SK-MEL-5 (cell line): Measurements from ENCODE around the gene SRSF1. TPM values are rescaled to one million over a fixed set of nuclear protein-coding genes. Genes with fewer than 3 reads are reported as not detected.

Source experiments
- DNase-seq: peaks from one replicate; pipeline ENCODE4 v3.0.0-alpha.2; 2016; ENCODE audit warnings: low read depth, low spot score
- in situ Hi-C: cut with HindIII; loops from 2 replicates; pipeline ENCODE4 v1.10.0; 2016; ENCODE audit warnings: low sequenced_read_pairs, high pct_unique_total_duplicates, low pct_unique_long_range_greater_than_20kb
- total RNA-seq: library from RNA; depleted of rRNA; stranded (reverse); fragments of >200 nt; shearing (Covaris generic); gene quantifications from 2 replicates; pipeline ENCODE4 v1.2.3, GENCODE V29; 2014

The SRSF1 gene
- total RNA-seq, 1 experiment from 2014 or later = 275 TPM

- no peak for DNase-seq
- in situ Hi-C loops = no loop called here
Observed at GRCh38 chr17:57999010-57999495, 8.0 kb downstream of the SRSF1 start.

- in situ Hi-C loops = no loop called here
- no peak for DNase-seq
Observed at GRCh38 chr17:57997085-57997809, 9.8 kb downstream of the SRSF1 start.

GRCh38 chr17:57995076-57995956 is 11.7 kb downstream of the SRSF1 start:
- in situ Hi-C loops = no loop called here
- DNase-seq = peak; percentile 89

GRCh38 chr17:57994436-57994835 is 12.6 kb downstream of the SRSF1 start:
- in situ Hi-C loops = no loop called here
- DNase-seq = no peak

DNA sequence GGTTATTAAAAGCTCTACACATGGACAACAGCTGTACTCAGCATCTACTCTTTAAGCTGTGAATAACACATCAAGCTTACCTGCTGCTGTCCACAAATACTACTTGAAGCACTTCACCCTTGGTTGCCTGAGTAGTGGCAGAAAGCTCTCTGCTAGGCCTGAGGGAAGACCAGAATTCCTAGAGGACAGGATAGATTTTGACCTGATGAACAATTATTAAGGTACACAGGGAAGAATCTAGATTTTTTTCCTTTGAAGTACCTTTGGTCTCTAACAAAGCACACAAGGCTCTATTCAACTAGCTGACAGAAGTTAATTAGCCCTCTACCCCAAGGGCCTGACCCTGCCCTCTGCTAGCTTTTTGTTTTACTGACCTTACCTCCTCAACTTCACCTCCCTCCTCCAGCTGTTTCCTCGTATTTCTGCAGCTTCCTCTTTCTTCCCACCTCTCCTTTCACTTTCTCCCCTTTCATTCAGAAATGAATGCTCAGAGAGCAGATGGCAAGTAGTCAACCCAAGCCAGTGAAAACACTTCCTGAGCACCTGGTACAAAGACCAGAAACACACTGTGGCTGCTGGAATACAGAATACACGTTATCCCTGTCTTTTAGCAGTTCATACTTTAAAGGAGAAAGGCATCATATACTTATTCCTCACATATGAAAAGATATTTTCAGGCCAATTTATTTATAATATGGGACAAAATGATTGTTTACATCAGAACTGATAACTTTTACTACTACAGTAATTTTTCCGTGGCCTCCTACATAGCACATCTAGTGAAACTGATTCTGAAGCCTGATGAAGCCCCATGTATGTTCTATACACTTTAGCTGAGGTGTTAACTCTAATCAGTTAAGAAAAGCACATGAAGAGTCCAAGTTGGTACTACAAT is 13.3 kb downstream of the SRSF1 start:
- in situ Hi-C loops = no loop called here
- DNase-seq = no peak

DNA sequence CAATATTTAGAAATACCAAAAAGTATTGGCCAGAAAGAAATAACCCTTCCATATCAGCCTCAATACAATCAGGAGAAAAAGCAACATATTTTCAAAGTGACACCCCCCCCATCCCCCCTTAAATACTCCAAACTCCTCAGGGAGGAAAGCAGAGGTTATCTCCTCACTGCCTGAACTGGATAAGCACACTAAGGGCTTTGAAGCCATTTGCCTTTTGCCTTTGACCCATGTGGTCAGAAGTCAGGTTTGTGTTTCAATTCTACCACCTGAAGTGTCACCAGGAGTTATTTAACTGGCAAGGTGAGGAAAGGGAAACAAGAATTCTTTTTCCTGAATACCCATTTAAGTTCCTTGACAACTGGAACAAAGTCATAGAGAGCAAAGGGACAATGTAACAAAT is 15.5 kb downstream of the SRSF1 start:
- in situ Hi-C loops = no loop called here

GRCh38 chr17:57990037-57990436 is 17.0 kb downstream of the SRSF1 start:
- in situ Hi-C loops = no loop called here

More for the DNA sequence above, 15.5 kb downstream of the SRSF1 start:
- DNase-seq = no peak

DNA sequence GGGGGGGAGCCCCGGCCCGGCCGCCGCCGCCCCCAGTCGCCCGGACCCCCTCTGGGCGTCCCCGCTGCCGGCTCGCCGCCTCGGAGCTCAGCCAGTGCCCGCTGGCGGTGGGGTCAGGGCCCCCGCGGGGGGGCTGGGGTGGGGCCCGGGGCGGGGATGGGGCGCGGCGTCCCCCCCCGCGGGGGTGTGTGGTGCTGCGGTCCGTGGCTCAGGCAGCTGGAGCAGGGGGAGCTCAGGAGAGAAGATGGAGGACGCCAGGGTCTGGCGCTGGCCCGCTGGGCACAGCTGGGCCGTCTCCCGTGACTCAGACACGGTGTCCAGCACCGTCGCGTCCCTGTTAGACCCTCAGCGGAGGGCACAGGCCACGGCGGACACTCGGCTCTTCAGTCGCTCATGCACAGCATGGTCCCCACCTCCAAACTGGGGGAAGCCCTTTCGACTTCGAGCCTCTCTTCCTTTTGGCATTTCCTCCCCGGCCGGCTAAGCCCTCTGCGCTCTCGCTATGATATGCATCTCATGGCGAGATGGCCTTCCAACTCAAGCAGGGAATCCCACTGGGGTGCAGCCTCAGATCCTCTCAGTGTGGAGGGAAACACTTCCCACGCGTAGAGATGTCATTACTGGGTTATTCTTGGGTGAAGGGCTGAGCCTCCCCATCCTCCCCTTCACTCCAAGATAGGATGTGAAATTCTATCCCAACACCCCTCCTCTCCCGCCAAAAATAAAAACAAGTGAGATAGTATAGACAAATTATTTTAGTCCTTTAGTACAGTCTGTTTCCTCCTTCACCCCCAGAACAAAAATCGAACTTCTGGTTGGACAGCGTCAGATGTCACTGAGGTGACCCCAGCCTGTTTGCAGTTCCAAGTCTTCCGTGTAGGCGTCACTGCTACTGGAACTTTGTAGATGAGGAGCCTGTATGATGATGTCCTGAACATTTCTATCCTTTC is 18.5 kb downstream of the SRSF1 start:
- in situ Hi-C loops = no loop called here

More at GRCh38 chr17:57990037-57990436, 17.0 kb downstream of the SRSF1 start:
- DNase-seq = no peak

GRCh38 chr17:57987581-57988300 is 19.3 kb downstream of the SRSF1 start, which contains the start of gene VEZF1:
TSS of gene VEZF1 (minus strand) at chr17:57988254. CDS start at chr17:57988111, 143 bp downstream.
- in situ Hi-C loops = no loop called here
- DNase-seq = peak; percentile 67

More for the DNA sequence above, 18.5 kb downstream of the SRSF1 start:
- peak; percentile 64 for DNase-seq

DNA sequence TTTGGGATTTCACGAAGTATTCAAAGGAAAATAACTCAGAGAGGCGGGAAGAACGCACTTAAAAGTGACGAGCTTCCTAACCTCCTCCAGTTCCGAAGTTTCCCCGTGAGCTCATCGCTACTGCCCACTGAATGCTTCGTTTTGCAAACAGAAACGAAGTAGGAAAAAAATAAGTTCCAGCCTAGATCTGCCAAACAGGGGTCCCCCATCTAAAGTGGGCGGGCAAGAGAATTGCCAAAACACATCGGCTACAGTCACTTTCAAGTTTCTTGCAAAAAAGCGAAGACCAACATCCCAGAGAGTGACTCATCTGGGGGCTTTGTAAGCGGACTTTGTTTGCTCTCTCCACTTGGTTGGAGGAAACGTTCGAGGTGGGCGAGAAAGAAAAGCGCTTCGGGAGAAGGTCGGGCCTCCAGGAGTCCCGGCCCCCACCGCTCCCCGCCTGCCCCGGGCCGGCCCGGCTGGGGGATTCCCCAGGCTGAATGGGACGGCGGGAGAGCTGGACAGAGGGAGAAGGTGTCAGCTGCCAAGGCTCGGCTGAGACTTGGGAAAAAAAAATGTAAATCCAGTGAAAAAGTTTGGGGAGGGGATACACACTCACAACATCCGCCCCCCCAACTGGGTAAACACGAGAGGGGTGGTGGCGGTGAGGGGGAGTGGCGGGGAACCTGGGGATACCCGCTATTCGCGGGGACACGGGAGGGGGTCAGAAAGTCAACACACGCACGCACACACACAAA is 20.0 kb downstream of the SRSF1 start:
- in situ Hi-C loops = no loop called here

DNA sequence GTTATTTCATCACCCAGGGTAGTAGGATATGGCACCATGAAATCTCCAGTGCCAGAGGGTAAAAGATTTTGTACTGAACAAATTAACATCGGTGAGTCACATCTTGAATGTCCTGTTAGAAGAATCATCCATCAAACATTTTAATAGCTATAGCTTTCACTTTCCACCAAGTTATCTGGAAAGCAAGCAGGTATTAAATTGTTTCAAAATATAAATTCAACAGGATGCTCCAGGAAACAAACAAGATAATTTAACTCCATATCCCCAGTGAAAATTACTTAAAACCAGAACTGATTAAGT is 21.4 kb downstream of the SRSF1 start:
- in situ Hi-C loops = no loop called here
- no peak for DNase-seq

More for the DNA sequence above, 20.0 kb downstream of the SRSF1 start:
- DNase-seq = peak; percentile 41

- DNase-seq = no peak
- in situ Hi-C loops = no loop called here
Observed at GRCh38 chr17:57984936-57985674, 21.9 kb downstream of the SRSF1 start.

- DNase-seq = no peak
- in situ Hi-C loops = no loop called here
Observed at GRCh38 chr17:57984261-57984890, 22.7 kb downstream of the SRSF1 start.

DNA sequence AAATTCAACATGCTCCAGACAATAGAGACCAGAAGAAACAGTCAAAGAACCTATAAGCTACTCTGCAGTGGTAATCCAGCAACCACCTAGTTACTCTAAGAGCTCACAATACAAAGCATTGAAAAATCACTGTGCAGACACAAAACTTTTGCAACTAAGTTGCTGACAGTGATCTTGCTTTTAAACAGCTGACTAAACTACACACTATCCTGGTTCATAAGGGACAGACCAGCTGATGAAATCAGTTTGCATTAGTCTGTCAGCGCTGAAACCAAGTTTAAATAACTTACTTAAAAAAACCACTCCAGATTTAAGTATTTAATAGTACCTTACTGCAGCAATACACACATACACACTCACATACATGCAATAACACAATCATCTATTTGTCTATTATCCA is 23.6 kb downstream of the SRSF1 start:
- no peak for DNase-seq
- in situ Hi-C loops = no loop called here
